ENCODE data around the gene RAB22A. TPM values are rescaled to one million over a fixed set of nuclear protein-coding genes. Genes with fewer than 3 reads are reported as not detected.
A peak's percentile ranks its signal among the peaks of the same experiment; 100 is the strongest.
"Not testable (repeated sequence)": the region's sequence is repeated elsewhere in the genome, so short reads cannot be mapped to it uniquely, and the experiment has no call there.

The RAB22A gene
- total and polyA plus RNA-seq, 5 donors, result 4.1 to 10.4 (median 9.0) TPM

DNA sequence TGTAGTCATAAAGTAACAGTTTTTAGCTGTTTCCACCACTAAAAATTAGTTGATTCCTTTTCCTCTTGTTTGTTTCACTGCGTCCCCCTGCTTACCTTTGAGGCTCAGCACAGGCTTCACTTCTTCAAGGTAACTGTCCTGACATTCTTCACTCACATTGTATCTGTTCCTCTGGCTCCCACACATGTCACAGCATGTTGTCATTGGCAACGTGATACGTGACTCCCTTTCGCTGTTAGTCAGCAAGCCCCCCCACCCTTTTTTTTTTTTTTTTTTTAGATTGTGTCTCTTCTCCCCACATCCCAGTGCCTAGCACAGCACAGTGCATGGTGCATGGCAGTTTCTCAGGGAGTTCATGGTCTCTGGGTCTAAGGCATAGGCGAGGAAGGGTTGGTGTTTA lies 92.8 kb downstream of the RAB22A start:
- intact Hi-C loops (cut with DNase I), result no loop called here
- 76% methylated on average over 5 of the region's 5 CpGs for WGBS
- DNase-seq, result no peak
- Histone ChIP-seq H3K27ac (ENCODE audit: low read length) (no peak overlapping the region), H3K27me3 (ENCODE audit: control insufficient read depth, insufficient read depth) (no peaks in the 10 kb centered on the region), H3K4me1 (ENCODE audit: control insufficient read depth, insufficient read depth, low read length) (peaks cover 7% of the 10 kb centered on the region), H3K4me3 (ENCODE audit: low read length) (no peak overlapping the region), H3K9me3 (ENCODE audit: control insufficient read depth, low read length) (no peaks in the 10 kb centered on the region)
- ATAC-seq, result no peak

DNA sequence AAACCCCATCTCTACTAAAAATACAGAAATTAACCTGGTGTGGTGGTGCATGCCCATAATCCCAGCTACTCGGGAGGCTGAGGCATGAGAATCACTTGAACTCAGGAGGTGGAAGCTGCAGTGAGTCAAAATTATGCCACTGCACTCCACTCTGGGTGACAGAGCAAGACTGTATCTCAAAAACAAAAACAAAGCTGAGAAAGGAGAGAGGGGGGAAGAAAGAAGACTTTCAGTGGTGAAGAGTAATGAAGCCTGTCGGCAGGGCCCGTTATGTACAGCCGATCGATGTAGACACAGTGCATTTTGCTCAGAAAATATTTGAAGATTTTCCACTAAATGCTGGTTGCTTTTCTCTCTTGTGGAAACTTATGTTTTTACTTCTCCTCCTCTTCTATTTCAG lies 93.3 kb downstream of the RAB22A start:
- Histone ChIP-seq H3K27ac (ENCODE audit: low read length) (no peak overlapping the region), H3K27me3 (ENCODE audit: control insufficient read depth, insufficient read depth) (no peaks in the 10 kb centered on the region), H3K4me3 (ENCODE audit: low read length) (no peak overlapping the region), H3K9me3 (ENCODE audit: control insufficient read depth, low read length) (no peaks in the 10 kb centered on the region), H3K4me1 (ENCODE audit: control insufficient read depth, insufficient read depth, low read length) (peaks cover 7% of the 10 kb centered on the region)
- no peak for ATAC-seq
- intact Hi-C loops (cut with DNase I), result no loop called here
- WGBS, result 94% methylated on average over 5 of the region's 5 CpGs
- no peak for DNase-seq

DNA sequence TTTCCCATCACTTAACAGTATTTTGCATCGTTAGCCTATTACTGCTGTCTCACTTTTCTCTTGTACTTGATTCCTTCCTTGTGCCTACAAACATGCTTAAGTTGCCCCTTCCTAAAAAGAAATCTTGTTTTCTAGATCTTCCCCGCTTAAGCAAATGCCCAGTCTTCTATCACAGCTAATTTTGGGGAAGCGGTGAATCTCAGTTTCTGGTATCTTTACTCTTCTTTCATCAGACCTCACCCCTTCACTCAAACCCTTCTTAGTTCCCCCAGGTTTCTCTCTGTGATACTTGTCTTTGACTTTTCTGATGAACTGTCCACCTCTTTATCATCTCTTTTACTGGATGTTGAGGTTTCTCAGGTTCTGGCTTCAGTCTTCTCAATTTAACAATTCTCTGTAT lies 93.8 kb downstream of the RAB22A start:
- intact Hi-C loops (cut with DNase I), result no loop called here
- no peak for DNase-seq
- H3K4me1 ChIP-seq (ENCODE audit: control insufficient read depth, insufficient read depth, low read length), result peaks cover 10% of the 10 kb centered on the region

DNA sequence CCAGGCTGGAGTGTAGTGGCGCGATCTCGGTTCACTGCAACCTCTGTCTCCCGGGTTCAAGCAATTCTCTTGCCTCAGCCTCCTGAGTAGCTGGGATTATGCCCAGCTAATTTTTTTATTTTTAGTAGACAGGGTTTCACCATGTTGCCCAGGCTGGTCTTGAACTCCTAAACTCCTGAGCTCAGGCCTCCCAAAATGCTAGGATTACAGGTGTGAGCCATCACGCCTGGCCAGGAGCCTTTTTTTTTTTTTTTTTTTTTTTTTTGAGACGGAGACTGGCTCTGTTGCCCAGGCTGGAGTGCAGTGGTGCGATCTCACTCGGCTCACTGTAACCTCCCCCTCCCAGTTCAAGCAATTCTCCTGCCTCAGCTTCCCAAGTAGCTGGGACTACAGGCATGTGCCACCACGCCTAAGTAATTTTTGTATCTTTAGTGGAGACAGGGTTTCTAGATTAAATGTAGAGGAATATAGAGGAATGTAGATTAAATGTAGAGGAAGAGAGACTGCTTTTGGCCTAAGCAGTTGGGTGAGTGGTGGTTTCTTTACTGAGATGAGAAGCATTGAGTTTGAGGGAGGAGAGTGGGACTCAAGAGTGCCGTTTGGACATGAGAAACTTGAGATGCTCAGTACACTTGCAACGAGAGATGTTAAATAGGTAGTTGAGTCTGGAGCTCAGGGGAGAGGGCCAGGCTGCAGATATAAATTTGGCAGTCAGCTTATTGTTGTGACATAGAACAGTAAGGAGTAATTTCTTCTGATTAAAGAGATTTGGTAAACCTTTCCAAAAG lies 96.2 kb downstream of the RAB22A start:
- Histone ChIP-seq H3K9me3 (ENCODE audit: control insufficient read depth, low read length) (no peaks in the 10 kb centered on the region), H3K4me1 (ENCODE audit: control insufficient read depth, insufficient read depth, low read length) (peaks cover 11% of the 10 kb centered on the region), H3K27ac (ENCODE audit: low read length) (no peak overlapping the region), H3K4me3 (ENCODE audit: low read length) (no peak overlapping the region), H3K27me3 (ENCODE audit: control insufficient read depth, insufficient read depth) (no peaks in the 10 kb centered on the region)
- 77% methylated on average over 11 of the region's 11 CpGs for WGBS
- intact Hi-C loops (cut with DNase I), result no loop called here
- DNase-seq (no peak), ATAC-seq (no peak)

More for the DNA sequence above, 93.8 kb downstream of the RAB22A start:
- 94% methylated on average over 3 of the region's 3 CpGs for WGBS
- no peaks in the 10 kb centered on the region for H3K27me3 ChIP-seq (ENCODE audit: control insufficient read depth, insufficient read depth)
- H3K9me3 ChIP-seq (ENCODE audit: control insufficient read depth, low read length), result no peaks in the 10 kb centered on the region
- no peak for ATAC-seq
- H3K4me3 ChIP-seq (ENCODE audit: low read length), result no peak overlapping the region
- no peak overlapping the region for H3K27ac ChIP-seq (ENCODE audit: low read length)

DNA sequence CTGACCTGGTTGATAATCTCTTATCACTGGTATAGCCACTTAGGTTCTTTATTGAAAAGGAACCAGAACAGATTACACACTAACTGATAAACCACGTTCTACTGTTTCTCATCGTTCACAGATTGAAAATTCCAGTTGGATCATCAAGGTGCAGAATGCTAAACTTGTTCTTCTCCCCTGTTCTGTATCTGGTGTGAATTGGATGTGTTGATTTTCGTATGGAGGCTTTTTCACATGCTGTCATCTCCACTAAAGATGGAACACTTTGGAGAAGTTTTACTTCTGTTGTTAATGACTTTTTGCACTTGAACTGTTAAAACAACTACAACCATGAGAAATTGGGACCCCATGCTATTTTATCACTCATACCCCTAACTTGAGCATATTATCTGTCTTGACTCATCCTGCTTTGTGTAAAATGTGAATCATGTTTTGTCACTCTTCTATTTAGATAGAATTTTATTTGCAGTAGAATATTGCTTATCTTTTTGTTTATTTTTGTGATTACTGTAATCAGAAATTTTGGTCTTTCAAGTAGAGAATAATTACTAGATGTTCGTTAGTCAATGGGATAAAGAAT lies 97.0 kb downstream of the RAB22A start:
- Histone ChIP-seq H3K27me3 (ENCODE audit: control insufficient read depth, insufficient read depth) (no peaks in the 10 kb centered on the region), H3K4me3 (ENCODE audit: low read length) (no peak overlapping the region), H3K4me1 (ENCODE audit: control insufficient read depth, insufficient read depth, low read length) (peaks cover 9% of the 10 kb centered on the region), H3K27ac (ENCODE audit: low read length) (no peak overlapping the region), H3K9me3 (ENCODE audit: control insufficient read depth, low read length) (no peaks in the 10 kb centered on the region)
- 35% methylated on average over 4 of the region's 4 CpGs for WGBS
- intact Hi-C loops (cut with DNase I), result no loop called here
- ATAC-seq (no peak), DNase-seq (no peak)

DNA sequence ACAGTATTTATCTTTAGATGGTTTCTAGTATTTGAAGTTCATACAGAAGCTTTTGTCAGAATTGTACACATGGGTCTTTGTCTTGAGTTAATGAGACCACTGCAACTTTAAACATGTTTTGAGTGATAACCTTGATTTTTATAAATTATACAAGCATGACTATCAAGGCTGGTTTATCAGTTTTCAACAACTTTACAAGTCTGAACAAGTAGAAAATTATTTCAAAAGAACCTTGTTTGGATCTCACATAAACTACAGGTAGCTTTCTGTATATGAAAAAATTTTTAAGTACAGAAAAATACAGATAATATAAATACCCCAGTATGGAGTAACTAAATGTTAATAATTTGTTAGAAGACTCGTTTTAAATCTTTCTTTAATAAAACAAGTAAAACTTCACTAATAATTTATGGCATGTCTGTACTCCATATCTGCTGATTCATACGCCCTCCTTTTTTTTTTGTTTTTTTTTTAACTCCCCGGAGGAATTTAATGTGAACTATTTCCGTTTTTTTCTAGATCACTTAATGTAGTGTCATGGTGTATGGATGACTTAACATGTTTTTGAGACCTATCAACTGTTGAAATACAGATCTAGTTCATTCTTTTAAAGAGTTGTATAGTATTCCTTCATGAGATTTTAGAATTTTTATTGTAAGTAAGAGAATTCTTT lies 97.8 kb downstream of the RAB22A start:
- ATAC-seq (no peak), DNase-seq (no peak)
- no peaks in the 10 kb centered on the region for H3K9me3 ChIP-seq (ENCODE audit: control insufficient read depth, low read length)
- intact Hi-C loops (cut with DNase I), result no loop called here
- 44% methylated on average over 4 of the region's 4 CpGs for WGBS
- H3K4me1 ChIP-seq (ENCODE audit: control insufficient read depth, insufficient read depth, low read length), result peaks cover 7% of the 10 kb centered on the region
- no peaks in the 10 kb centered on the region for H3K27me3 ChIP-seq (ENCODE audit: control insufficient read depth, insufficient read depth)
- H3K27ac ChIP-seq (ENCODE audit: low read length), result no peak overlapping the region
- H3K4me3 ChIP-seq (ENCODE audit: low read length), result no peak overlapping the region

DNA sequence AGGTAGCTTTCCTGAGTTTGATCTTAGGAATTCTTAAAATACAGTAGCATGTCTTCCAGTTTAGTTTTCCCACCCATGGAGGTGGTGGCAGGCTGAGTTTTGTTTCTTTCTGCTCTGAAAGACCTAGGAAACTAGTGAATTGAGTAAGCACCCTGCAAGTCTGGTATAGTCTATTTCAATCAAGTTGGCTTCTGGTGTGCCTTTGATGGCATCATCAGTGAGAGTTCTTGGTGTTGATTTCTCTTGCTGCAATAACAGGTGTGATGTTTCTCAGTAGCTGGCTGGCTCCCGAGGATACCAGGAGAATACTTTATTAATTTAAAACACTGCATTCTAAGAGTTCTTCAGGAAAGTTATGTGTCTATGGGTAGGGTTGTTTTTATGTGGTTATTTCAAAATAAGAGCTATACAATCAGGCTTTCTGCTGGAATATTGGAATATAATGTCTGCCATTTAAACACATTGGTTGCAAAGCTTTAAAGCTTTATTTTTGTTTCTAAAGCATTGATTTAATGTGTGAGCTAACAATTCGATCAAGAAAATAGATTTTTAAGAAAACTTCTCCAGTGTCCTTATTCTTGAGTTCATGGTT lies 98.5 kb downstream of the RAB22A start:
- H3K27me3 ChIP-seq (ENCODE audit: control insufficient read depth, insufficient read depth), result no peaks in the 10 kb centered on the region
- DNase-seq, result no peak
- intact Hi-C loops (cut with DNase I), result no loop called here
- ATAC-seq, result no peak
- no peaks in the 10 kb centered on the region for H3K9me3 ChIP-seq (ENCODE audit: control insufficient read depth, low read length)
- H3K27ac ChIP-seq (ENCODE audit: low read length), result peak overlapping the region; percentile 37
- H3K4me1 ChIP-seq (ENCODE audit: control insufficient read depth, insufficient read depth, low read length), result peaks cover 7% of the 10 kb centered on the region
- WGBS, result 51% methylated on average over 2 of the region's 2 CpGs
- no peak overlapping the region for H3K4me3 ChIP-seq (ENCODE audit: low read length)

DNA sequence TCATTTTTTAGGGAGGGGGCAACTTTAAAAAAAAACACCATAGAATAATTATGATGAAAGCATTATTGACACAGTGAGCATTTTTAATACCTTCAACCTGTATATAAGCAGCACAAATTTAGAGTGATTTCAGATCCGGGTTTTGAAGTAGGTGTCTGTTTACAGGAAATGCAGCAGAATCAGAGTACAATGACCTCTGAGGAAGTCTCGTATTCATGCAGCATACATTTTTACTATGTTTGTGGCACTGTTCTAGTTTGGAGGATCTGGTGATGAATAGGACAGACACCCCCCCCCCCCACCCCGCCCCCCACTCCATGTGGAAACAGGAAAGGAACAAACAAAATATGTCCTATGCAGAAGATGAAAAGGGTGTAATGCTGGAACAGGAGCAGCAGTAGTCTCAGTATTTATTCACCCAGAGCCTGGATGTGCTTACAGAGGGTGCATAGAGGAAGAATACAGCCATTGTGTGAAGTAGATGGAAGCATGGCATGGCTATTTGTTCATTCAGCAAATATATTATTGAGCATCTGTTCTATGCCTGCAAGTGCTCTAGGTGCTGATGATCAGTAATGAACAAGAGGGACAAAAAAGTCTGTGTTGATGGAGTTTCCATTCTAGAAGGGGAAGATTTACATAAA lies 99.2 kb downstream of the RAB22A start:
- WGBS, result 56% methylated on average over 3 of the region's 3 CpGs
- peaks cover 7% of the 10 kb centered on the region for H3K4me1 ChIP-seq (ENCODE audit: control insufficient read depth, insufficient read depth, low read length)

DNA sequence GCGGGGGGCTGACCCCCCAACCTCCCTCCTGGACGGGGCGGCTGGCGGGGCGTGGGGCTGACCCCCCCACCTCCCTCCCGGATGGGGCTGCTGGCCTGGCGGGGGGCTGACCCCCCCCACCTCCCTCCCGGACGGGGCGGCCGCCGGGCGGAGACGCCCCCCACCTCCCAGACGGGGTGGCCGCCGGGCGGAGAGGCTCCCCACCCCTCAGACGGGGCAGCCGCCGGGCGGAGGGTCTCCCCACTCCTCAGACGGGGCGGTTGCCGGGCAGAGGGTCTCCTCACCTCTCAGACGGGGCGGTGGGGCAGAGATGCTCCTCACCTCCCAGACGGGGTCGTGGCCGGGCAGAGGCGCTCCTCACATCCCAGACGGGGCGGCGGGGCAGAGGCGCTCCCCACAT lies 104.7 kb downstream of the RAB22A start:
- H3K9me3 ChIP-seq (ENCODE audit: control insufficient read depth, low read length); H3K4me1 ChIP-seq (ENCODE audit: control insufficient read depth, insufficient read depth, low read length); H3K27me3 ChIP-seq (ENCODE audit: control insufficient read depth, insufficient read depth); ATAC-seq; H3K27ac ChIP-seq (ENCODE audit: low read length); intact Hi-C loops (cut with DNase I); H3K4me3 ChIP-seq (ENCODE audit: low read length): not testable (repeated sequence)
- DNase-seq, result peak in 1 of 3 donors; percentile 63
- WGBS, result 98% methylated on average over 31 of the region's 35 CpGs

More for the DNA sequence above, 99.2 kb downstream of the RAB22A start:
- no peaks in the 10 kb centered on the region for H3K9me3 ChIP-seq (ENCODE audit: control insufficient read depth, low read length)
- no peak overlapping the region for H3K27ac ChIP-seq (ENCODE audit: low read length)
- no peak for DNase-seq
- intact Hi-C loops (cut with DNase I), result no loop called here
- ATAC-seq, result no peak
- H3K4me3 ChIP-seq (ENCODE audit: low read length), result no peak overlapping the region
- no peaks in the 10 kb centered on the region for H3K27me3 ChIP-seq (ENCODE audit: control insufficient read depth, insufficient read depth)

DNA sequence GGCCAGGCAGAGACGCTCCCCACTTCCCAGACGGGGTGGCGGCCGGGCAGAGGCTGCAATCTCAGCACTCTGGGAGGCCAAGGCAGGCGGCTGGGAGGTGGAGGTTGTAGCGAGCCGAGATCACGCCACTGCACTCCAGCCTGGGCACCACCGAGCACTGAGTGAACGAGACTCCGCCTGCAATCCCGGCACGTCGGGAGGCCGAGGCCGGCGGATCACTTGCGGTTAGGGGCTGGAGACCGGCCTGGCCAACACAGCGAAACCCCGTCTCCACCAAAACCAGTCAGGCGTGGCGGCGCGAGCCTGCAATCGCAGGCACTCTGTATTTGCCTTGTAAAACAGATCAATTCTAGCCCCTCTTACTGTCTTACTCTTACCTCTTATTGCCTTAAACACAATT lies 105.3 kb downstream of the RAB22A start:
- H3K4me3 ChIP-seq (ENCODE audit: low read length); H3K27ac ChIP-seq (ENCODE audit: low read length); ATAC-seq; H3K9me3 ChIP-seq (ENCODE audit: control insufficient read depth, low read length); H3K27me3 ChIP-seq (ENCODE audit: control insufficient read depth, insufficient read depth); intact Hi-C loops (cut with DNase I); H3K4me1 ChIP-seq (ENCODE audit: control insufficient read depth, insufficient read depth, low read length); DNase-seq: not testable (repeated sequence)
- 97% methylated on average over 26 of the region's 26 CpGs for WGBS

DNA sequence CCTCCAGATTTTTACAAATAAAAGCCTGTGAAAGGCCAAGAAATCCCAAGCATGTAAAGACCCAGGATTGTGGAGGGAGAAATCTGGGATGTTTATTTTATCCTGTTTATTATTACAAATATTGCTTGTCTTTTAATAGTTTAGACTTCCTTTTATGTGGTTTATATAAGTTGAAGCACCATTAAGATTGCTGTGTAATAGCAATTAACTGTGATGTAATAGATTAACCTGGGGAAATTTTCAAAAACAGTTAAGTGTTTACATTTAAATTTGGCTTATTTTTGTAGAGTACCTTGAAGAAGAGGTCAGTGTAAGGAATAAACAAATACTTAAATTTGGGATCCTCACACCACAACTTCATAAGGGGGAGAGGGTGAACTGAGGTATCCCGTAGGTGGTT lies 106.5 kb downstream of the RAB22A start:
- WGBS, result 97% methylated on average over 1 of the region's 1 CpG
- intact Hi-C loops (cut with DNase I), result no loop called here

More for the DNA sequence above, 106.5 kb downstream of the RAB22A start:
- Histone ChIP-seq H3K27ac (ENCODE audit: low read length) (no peak overlapping the region), H3K4me3 (ENCODE audit: low read length) (no peak overlapping the region), H3K27me3 (ENCODE audit: control insufficient read depth, insufficient read depth) (no peaks in the 10 kb centered on the region), H3K4me1 (ENCODE audit: control insufficient read depth, insufficient read depth, low read length) (no peaks in the 10 kb centered on the region), H3K9me3 (ENCODE audit: control insufficient read depth, low read length) (no peaks in the 10 kb centered on the region)
- DNase-seq (no peak), ATAC-seq (no peak)
